Small intestine (tissue), 16 donors: ENCODE results near the gene TSBP1. TPM values are rescaled to one million over a fixed set of nuclear protein-coding genes. Genes with fewer than 3 reads are reported as not detected.

Experiments
- DNase-seq, 2 donors: peaks; one replicate each; pipeline versions ENCODE4 v3.0.0 to v3.0.0-alpha.2; 2013
- FAIRE-seq: peaks from 2 replicates; lab custom pipeline; 2012; peaks lifted over from hg19 to GRCh38; lab: Jason Lieb, UNC
- H3K27ac ChIP-seq, 3 donors: one replicate each; pipeline ENCODE4 v1.5.1; 2013; ENCODE audit warnings: low read length in 2 of 3, mild to moderate bottlenecking in 2 of 3, control low read depth in 1 of 3, inconsistent platforms in 1 of 3, low read depth in 1 of 3, moderate library complexity in 1 of 3
- H3K27me3 ChIP-seq, 3 donors: one replicate each; pipeline ENCODE4 v1.6.1; 2013; ENCODE audit warnings: low read length in 3 of 3, inconsistent platforms in 1 of 3; ENCODE audit not compliant: control insufficient read depth in 3 of 3, insufficient read depth in 3 of 3
- H3K36me3 ChIP-seq, 3 donors: one replicate each; pipeline ENCODE4 v1.6.1; 2013; ENCODE audit warnings: low read length in 3 of 3, inconsistent platforms in 1 of 3, low read depth in 1 of 3, mild to moderate bottlenecking in 1 of 3, moderate library complexity in 1 of 3; ENCODE audit not compliant: control insufficient read depth in 3 of 3, insufficient read depth in 2 of 3
- H3K4me1 ChIP-seq, 3 donors: one replicate each; pipeline ENCODE4 v1.6.1; 2013; ENCODE audit warnings: low read length in 2 of 3, inconsistent platforms in 1 of 3, low read depth in 1 of 3, mild to moderate bottlenecking in 1 of 3, moderate library complexity in 1 of 3; ENCODE audit not compliant: control insufficient read depth in 3 of 3, insufficient read depth in 2 of 3
- H3K4me3 ChIP-seq, 3 donors: one replicate each; pipeline ENCODE4 v1.5.1; 2013; ENCODE audit warnings: low read length in 3 of 3, control low read depth in 1 of 3, inconsistent platforms in 1 of 3, low read depth in 1 of 3, mild to moderate bottlenecking in 1 of 3, moderate library complexity in 1 of 3
- H3K9me3 ChIP-seq, 2 donors: one replicate each; pipeline ENCODE4 v1.6.1; 2013; ENCODE audit warnings: low read depth in 1 of 2, low read length in 1 of 2; ENCODE audit not compliant: control insufficient read depth in 2 of 2, insufficient read depth in 1 of 2
- WGBS, 3 donors: extraction: QIAGEN DNeasy Blood & Tissue Kit; methylation state at CpG; one replicate each; pipeline ENCODE4 v1.1.7; 2013; 5-methylcytosine and 5-hydroxymethylcytosine counted together
- long read RNA-seq, 10 donors: transcript quantifications; one replicate each; lab custom pipeline, GENCODE V29; 2026
- polyA plus RNA-seq, 4 donors: library from polyadenylated mRNA; stranded (reverse) in 3 of 4; unstranded in 1 of 4; fragments of 200-250 nt in 3 of 4; fragments of 120-200 nt in 1 of 4; gene quantifications; one replicate each; pipeline versions ENCODE4 v1.2.1 to v1.2.3, GENCODE V29; 2013
- donor health status: healthy with polysubstance abuse.
- donor health status: control.
- donor health status: control.
- donor health status: Bipolar disorder and iron deficiency.
- donor health status: healthy.

Gene TSBP1, protein sequence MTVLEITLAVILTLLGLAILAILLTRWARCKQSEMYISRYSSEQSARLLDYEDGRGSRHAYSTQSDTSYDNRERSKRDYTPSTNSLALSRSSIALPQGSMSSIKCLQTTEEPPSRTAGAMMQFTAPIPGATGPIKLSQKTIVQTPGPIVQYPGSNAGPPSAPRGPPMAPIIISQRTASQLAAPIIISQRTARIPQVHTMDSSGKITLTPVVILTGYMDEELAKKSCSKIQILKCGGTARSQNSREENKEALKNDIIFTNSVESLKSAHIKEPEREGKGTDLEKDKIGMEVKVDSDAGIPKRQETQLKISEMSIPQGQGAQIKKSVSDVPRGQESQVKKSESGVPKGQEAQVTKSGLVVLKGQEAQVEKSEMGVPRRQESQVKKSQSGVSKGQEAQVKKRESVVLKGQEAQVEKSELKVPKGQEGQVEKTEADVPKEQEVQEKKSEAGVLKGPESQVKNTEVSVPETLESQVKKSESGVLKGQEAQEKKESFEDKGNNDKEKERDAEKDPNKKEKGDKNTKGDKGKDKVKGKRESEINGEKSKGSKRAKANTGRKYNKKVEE
- polyA plus RNA-seq = not detected
- long read RNA-seq, donor 1 = 0 reads
- long read RNA-seq, donor 2 = 0 reads
- long read RNA-seq, donor 3 = 0 reads
- long read RNA-seq, donor 4 = 0 reads
- long read RNA-seq, donor 5 = 0 reads
- long read RNA-seq, donor 6 = 0 reads
- long read RNA-seq, donor 7 = 0 reads
- long read RNA-seq, donor 8 = 0 reads
- long read RNA-seq, donor 9 = 0 reads
- long read RNA-seq, donor 10 = 0 reads

DNA sequence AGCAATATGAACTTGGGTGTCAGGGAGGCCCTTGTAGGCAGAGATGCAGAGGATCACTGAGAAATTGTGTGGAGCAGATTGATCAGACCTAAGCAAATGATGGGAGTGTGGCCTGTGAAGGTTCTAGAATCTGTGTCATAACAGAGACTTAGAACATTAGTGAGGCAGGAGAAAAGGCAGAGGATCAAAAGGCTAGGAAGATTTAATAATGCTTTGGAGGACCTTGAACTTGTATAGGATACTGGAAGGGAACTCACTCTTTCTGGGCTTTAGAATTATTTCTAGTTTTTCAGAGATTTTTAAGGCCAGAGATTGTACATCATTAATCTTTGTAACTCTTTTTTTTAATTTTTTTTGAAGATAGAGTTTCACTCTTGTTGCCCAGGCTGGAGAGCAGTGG lies at the start of gene TSBP1:
Gene TSBP1 (minus strand): TSS at position 101 of the 400 bp plus-strand sequence. CDS start 197 bp downstream, outside the sequence.
- Histone ChIP-seq H3K27ac (no peak within 1 kb of the TSS), H3K9me3 (peaks cover 0 to 10% of the 10 kb centered on the region in 2 donors), H3K4me1 (peaks cover 0 to 3% (median 2%) of the 10 kb centered on the region in 3 donors), H3K27me3 (peaks cover 0 to under 1% (median 0%) of the 10 kb centered on the region in 3 donors), H3K4me3 (no peak within 1 kb of the TSS), H3K36me3 (no peaks in the 10 kb centered on the region)
- FAIRE-seq = no peak
- no peak for DNase-seq

DNA sequence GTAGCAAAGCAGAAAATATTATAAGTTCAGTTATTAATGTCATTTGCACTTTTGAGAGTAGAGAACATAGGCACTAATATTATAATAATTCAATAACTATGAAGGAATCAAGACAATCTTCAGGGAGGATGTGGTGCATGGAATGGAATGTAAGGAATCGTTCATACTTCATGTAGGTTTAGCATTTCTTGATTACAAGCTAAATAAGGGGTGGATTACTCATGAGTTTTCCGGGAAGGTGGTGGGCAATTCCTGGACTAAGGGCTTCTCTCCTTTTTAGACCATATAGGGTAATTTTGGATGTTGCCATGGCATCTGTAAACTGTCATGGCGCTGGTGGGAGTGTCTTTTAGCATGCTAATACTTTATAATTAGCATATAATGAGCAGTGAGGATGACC lies 44.3 kb upstream of the TSBP1 start:
- no peaks in the 10 kb centered on the region for H3K36me3 ChIP-seq
- no peak for DNase-seq
- 69 to 82% (median 76%) methylated on average over 3 of the region's 3 CpGs for WGBS, 3 donors
- no peak overlapping the region for H3K4me3 ChIP-seq
- no peak for FAIRE-seq
- H3K4me1 ChIP-seq = peaks cover 0 to 20% (median 3%) of the 10 kb centered on the region in 3 donors
- no peaks in the 10 kb centered on the region for H3K9me3 ChIP-seq
- no peak overlapping the region for H3K27ac ChIP-seq
- peaks cover 0 to 32% (median 5%) of the 10 kb centered on the region in 3 donors for H3K27me3 ChIP-seq

DNA sequence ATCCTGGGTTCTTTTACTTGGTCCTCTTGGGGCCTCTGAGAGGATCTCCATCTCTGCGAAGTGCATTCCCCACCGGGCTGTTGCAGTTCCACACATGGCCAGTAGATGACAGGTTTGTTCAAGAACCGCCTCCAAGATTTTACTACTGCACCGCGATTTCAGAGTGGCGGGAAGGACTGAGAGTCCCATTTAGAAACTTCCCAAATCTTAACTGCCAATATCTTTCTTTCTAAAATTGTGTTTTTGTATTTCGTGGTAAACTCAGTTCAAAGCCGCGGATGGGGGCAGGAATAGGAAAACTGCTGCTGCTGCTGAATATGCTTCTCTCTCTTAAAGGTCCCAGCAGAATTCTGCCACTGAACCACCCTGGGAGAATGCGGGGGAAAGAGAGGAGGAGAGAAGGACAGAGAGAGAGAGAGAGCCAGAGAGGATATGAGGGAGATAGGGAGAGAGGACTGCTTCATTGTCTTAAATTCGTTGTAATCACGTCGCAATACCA lies 43.9 kb upstream of the TSBP1 start:
- Histone ChIP-seq H3K4me1 (peaks cover 0 to 21% (median 3%) of the 10 kb centered on the region in 3 donors), H3K4me3 (peak overlapping the region in 1 of 3 donors; percentile 5), H3K9me3 (no peaks in the 10 kb centered on the region), H3K36me3 (no peaks in the 10 kb centered on the region), H3K27me3 (peaks cover 0 to 28% (median 8%) of the 10 kb centered on the region in 3 donors), H3K27ac (no peak overlapping the region)
- WGBS, 3 donors = 9 to 10% (median 9%) methylated on average over 13 of the region's 13 CpGs
- DNase-seq (peak; percentile 76 to 79), FAIRE-seq (no peak)

DNA sequence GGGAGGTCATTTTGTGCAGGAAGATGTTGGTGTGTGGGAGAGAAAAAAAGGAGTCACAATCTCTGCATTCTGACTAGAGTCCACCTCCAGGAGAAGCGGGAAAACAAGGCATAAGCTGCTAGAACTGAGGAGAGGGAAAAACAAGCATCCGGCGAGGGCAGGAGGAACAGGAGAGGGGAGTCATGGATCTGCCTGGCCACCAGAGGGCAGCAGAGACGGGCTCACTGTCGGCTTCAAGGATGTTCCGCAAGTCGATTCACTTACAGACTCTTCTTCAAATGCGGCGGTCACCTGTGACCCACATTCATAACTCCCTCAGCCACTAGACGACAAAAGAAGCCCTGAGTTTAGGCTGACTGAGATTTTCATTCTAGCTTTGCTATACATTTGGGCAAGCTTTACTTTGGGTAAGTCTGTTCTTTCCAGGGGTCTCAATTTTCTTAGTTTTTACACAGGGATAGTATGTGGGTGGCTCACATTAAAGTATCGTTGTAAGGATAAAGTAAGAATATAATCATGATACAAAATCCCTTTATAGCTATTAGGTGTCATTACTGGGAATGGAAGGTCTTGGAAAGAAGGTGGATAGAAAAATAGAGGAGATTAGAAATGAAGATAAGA lies 41.8 kb upstream of the TSBP1 start:
- Histone ChIP-seq H3K4me3 (no peak overlapping the region), H3K9me3 (no peaks in the 10 kb centered on the region), H3K27ac (no peak overlapping the region), H3K4me1 (peaks cover 0 to 21% (median 3%) of the 10 kb centered on the region in 3 donors), H3K36me3 (no peaks in the 10 kb centered on the region), H3K27me3 (peaks cover 0 to 21% (median 8%) of the 10 kb centered on the region in 3 donors)
- FAIRE-seq (no peak), DNase-seq (peak; percentile 78 to 89)
- WGBS, 3 donors = 4 to 8% (median 4%) methylated on average over 11 of the region's 11 CpGs

DNA sequence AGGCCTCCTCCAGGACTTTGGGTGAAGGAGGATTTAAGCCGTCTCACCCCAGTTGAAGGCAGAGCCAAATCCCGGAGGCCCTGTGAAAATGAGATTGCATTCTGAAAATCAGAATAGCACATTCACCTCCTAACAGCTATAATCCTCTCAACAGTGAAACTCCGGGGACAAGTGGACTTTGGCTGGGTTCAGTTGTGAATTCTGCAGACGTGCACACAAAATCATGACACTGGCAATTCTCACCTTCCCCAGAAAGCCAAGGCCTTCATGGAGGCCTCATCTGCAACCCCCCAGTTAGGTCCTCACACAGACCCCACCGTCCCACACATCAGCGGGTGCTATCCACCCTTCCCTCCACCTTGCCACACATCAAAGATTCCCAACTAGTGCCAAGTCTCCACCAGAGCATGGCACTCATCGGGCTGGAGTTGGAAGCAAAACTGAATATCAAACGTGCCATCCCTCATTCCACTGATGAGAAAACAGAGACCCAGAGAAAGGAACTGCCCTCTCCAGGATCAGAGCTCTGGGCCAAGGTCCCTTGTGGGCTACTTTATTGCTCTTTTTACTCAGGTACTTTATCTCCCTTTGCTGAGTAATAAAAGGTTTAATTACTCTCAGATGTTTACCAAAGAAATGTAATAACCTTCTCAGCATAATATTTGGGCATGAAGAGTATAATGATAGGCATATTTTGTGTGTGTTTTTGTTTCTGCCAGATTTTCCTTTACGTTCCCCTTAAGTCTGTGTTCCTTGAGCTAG lies 40.0 kb upstream of the TSBP1 start:
- peak overlapping the region; percentile 27 to 77 (median 58) for H3K27ac ChIP-seq
- peaks cover 3 to 28% (median 4%) of the 10 kb centered on the region in 3 donors for H3K4me1 ChIP-seq
- peaks cover 0 to 18% (median 8%) of the 10 kb centered on the region in 3 donors for H3K27me3 ChIP-seq
- FAIRE-seq (no peak), DNase-seq (peak; percentile 75 to 90)
- H3K4me3 ChIP-seq = no peak overlapping the region
- no peaks in the 10 kb centered on the region for H3K9me3 ChIP-seq
- WGBS, 3 donors = 15 to 62% (median 44%) methylated on average over 9 of the region's 9 CpGs
- no peaks in the 10 kb centered on the region for H3K36me3 ChIP-seq

DNA sequence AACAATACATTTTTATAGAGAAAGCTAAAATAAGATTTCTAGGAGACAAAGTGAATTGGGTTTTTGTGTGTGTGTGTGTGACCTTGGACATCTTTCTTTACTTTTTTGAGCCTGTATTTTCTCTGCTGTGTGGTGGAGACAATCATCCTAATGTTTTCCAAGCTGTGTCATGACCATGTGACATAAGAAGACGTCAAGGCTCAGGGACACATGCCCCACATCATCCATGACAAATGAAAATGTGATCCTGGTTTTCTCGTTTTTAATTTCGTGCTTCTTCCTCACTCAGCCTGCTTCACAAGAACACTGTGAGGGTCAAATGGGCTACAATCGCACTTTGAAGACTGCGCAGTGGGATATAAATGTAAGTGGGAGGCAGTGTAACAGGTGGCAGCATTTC lies 39.2 kb upstream of the TSBP1 start:
- peaks cover 0 to 13% (median 5%) of the 10 kb centered on the region in 3 donors for H3K27me3 ChIP-seq
- DNase-seq (no peak), FAIRE-seq (no peak)
- 44 to 58% (median 54%) methylated on average over 5 of the region's 5 CpGs for WGBS, 3 donors
- H3K9me3 ChIP-seq = no peaks in the 10 kb centered on the region
- peaks cover 3 to 30% (median 4%) of the 10 kb centered on the region in 3 donors for H3K4me1 ChIP-seq
- H3K36me3 ChIP-seq = no peaks in the 10 kb centered on the region
- peak overlapping the region in 2 of 3 donors; percentile 58 to 77 for H3K27ac ChIP-seq
- no peak overlapping the region for H3K4me3 ChIP-seq

DNA sequence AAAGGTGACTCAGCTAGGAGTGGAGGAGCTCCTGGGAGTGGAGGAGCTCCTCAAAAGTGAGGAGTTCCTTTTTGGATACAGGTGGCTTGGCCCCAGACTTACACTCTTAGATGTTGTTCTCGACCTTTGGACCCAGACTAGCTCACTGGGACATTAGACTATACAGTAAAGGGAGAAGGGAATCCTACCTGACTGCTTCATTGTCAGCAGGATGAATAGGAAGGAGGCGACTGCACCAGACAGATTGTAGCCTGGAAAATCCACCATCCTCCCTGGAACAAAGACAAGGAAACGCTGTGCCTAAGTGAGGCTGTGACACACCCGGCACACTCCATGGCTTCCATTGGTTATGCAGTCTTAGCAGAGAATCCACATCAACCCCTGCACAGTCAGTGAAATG lies 35.2 kb upstream of the TSBP1 start, which contains the start of gene BTNL2:
Gene BTNL2 (minus strand): TSS at position 325 of the 400 bp plus-strand sequence. CDS start 58 bp downstream, at position 267.
- Histone ChIP-seq H3K27me3 (peaks cover 0 to 5% (median 5%) of the 10 kb centered on the region in 3 donors), H3K4me1 (peaks cover 0 to 19% (median 4%) of the 10 kb centered on the region in 3 donors), H3K27ac (peak within 1 kb of the TSS in 1 of 3 donors; percentile 7), H3K36me3 (no peaks in the 10 kb centered on the region), H3K4me3 (no peak within 1 kb of the TSS), H3K9me3 (no peaks in the 10 kb centered on the region)
- FAIRE-seq (no peak), DNase-seq (peak; percentile 62 to 84)
- 8 to 53% (median 24%) methylated on average over 4 of the region's 4 CpGs for WGBS, 3 donors
